Kidney glomerular epithelial cell (primary cell): ENCODE results near the gene APBA3.

Experiments used
- DNase-seq: peaks from one replicate; lab custom pipeline; 2025; lab: John Stamatoyannopoulos, UW

The APBA3 gene

DNA sequence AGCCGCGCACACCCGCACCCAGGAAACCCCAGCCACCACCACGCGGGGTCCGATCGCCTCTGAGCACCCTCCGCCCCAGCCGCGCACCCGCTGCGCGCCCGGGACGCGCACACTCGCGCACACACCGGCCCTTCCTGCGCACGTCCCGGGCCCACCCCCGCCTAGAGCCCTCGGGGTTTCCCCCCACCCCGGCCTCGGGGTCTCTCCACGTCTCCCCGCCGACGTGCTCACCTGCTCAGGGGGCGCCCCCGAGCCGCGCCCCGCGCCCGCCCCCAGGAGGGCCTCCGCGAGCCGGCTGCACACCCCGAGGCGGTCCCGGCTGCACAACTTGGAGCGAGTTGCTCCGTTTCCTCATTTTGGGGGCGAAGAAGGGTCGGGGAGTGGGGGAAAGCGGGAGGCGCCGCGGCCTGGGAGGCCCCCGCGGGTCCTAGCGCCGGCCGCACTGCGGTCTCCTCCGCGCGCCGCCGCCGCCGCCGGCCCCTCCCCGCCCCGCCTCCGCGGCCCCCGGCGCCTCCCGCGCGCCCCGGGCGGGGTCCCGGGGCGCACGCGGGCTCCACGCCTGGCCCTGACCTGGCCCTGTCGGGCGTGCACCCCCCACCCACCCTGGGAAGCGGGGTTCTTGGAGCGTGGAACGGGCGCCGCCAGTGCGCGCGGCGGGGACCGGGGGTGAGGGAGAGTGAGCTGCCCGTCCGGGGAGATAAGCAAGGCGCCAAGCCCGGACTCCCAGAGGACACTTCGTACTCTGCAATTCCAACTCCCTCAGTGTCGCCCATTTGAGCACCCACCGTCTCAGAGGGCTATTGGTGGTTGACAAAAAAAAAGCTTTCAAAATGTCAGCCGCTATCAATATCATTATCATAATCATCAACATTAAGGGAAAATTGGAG, 24.7 kb upstream of the APBA3 start, which contains the start of gene MATK:
MATK (minus strand) TSS at position 444 of the 887 bp plus-strand sequence. CDS start 1,246 bp downstream, outside the sequence.
- DNase-seq: no peak

DNA sequence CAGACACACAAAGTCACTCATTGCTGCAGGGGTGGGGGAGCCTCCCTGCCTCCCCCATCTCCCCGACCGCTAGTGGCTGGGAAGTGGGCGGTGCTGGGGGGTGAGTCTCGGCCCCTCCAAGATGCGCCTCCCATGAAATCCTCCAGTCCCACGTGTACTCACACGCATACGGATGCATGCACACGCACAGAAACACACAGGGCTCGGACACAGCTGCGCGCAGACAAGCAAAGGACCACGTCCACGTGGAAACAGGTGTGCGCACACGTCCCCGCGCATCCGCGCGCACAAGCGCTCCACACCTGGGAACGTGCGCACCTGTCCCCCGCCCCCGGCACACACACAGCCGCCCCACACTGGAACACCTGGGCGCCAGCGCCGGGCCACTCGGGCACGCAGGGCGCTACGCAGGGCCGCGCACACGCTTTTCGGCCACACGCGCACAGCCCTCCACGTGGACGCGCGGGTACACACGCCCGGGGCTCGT, 24.0 kb upstream of the APBA3 start:
- no peak for DNase-seq

DNA sequence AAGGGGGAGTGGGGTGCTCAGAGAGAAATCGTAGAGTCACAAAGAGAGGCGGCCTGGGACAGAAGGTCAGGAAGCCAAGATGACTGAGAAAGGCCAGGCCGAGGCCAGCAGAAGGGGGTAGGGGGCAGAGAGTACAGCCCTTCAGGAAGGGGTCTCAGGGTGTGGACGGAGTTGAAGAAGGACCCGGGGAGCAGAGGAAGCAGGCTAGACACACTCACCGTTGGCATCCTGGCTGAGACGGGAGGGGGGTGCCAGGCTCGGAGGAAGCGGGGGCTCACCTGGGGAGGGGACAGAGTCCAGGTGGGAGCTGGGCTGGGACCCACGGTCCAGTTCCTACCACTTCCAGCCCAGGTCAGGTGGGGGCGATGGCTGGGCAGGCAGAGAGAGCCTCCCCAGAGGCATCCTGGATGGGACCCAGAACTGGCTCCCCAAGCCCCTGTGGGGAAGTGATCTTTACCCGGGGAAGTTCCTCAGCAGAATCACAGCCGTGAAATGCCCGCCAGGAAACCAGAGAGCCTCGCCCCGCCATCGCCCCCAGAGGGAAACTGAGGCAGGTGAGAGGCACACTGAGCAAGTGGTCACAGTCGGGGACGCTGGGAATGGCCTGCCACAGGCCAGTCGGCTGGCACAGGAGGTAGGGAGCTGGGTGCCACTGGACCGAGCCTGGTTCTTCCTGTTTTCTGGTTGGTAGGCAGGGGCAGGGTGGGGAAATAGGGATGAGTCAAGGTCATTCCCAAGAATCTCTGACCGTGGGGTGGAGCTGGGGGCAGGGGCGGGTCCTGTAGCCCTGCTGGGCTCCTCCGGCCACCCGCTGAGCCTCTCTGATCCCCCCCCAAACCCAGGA, 23.3 kb upstream of the APBA3 start:
- no peak for DNase-seq

DNA sequence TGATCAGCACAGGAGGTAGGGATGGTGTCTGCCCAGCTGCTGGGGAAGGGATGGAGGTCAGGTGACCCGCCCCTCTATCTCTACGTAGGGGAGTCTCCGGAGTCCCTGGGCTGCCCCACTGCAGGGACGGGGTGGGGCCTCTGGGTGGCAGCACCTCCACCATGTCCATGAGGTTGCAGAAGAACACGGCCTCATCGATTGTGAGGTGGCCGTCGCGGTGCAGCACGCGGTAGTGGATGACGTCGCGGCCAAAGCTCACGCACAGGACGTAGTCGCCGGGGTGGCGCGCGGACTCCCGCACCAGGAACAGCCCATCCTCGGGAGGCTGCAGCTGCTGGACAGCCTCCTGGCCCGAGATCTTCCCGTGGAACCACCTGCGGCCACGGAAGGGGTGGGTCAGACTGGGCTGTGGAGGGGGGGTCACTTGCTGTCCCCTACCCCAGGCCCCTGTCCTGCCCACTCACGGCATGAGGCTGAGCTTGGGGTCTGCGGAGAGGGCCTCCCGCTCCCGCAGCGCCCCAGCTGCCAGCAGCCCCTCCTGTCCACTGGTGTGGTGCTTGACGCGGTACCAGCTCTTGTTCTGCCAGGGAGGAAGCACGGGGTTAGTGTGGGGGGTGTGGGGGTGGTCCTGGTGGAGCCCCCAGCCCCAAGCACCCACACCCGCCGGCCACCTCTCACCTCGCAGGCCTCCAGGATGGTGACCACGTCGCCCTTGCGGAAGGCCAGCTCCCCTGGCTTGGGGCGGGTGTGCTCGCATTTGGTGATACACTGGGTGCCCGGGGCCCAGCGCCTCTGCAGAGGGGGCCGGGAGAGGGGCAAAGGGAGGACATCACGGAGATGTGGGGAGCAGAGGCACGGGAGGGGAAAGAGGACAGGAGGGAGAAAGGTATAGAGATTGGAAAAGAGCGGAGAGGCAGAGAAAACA, 22.4 kb upstream of the APBA3 start:
- DNase-seq: no peak

DNA sequence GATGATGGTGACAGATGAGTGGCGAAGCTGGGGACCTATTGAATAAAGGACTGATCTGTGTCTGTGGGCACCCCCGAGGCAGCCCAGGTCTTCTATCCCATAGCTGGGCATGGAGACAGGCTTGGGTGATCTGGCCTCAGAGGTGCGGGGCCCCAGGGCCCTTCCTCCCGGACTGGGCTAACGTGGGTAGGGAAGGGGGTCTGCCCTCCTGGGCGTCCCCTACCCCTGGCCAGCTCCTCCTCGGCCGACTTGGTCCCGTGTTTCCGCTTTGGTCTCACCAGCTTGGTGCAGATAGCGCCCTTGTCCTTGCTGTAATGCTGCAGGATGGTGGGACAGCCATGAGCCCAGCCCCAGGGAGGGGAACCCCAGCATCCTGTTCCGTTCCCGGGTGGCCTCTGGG, 21.4 kb upstream of the APBA3 start:
- no peak for DNase-seq

DNA sequence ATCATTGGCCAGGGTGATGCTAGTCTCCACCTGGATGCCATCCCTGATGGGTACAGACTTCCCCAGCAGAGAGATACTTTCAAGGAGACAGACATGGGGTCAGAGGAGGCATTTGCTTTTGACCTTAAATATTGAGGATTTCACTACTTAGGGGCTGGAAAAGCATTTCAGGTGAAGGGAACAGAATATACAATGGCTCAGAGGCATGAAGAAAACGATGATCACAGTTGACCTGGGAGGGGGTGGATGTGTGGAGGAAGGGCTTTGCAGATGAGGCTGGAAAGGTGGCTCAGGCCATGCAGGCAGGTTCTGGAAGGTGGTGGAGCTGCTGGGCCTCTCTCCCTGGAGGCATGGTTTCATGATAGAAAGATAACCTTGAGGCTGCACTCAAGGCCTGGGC, 20.8 kb upstream of the APBA3 start:
- DNase-seq: no peak

DNA sequence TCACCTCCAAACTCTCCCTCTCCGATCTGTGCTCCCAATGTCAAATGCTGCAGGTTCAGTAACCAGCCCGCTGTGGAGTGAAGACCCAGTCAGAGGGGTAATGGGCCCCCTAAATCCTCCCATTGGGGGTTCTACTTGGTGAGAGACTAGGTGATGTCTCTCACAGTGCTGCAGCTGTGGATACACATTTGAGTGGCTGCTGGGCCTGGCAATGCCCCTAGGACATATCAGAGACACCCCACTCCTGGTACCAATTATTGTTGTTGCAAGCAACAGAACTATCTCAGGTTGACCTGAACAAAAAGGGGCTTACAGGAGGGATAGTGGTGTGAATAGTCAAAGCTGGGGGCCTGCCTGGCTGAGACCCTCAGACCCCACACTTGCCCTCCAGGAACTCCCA, 20.1 kb upstream of the APBA3 start:
- no peak for DNase-seq

DNA sequence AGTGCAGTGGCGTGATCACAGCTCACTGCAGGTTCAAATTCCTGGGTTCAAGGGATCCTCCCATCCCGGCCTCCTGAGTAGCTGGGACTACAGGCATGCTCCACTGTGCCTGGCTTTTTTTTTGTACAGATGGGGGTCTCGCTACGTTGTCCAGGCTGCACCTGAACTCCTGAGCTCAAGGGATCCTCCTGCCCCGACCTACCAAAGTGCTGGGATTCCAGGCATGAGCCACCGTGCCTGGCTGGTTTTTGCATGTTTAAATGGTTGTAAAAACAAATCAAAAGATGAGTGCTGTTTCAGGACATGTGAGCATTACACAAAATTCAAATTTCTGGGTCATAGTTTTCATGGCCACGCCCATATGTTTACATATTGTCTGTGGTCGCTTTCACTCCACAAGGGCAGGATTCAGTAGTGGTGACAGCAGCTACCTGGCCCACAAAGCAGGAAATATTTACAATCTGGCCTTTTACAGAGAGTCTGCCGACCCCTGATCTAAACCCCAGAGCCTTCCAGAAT, 19.4 kb upstream of the APBA3 start:
- DNase-seq: no peak

DNA sequence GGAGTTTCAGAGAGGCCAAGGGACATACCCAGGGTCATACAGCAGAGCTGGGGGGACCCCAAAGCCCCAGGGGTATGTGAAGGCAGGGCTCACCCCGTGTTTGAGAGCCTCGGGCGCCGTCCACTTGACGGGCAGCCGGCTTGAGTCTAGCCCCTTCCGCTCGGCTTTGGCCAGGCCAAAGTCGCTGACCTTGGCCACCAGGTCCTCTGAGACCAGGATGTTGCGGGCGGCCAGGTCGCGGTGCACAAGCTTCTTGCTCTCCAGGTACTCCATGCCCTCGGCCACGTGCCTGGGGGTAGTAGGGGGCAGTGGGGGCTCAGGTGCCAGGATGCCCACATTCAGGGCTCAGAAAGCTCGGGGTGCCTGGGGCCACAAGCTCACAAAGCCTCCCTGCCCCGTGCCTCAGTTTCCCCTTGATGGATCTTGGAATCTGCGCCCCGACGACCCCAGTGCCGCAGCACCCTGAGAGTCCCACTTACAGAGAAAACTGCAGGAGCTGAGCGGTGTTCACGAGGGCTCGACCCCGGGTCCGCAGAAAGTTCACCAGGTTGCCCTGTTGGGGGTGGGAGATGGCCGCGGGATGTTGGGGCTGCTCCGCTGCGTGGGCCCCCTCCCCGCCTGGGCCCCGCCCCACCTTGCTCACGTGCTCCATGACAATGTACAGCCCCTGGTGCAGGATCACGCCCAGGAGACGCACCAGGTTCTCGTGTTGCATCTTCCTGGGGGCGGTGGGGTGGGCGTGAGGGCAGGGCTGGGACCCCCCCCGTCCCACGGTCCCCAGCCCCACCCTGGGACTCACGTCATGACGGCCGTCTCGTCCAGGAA, 17.6 kb upstream of the APBA3 start:
- no peak for DNase-seq

DNA sequence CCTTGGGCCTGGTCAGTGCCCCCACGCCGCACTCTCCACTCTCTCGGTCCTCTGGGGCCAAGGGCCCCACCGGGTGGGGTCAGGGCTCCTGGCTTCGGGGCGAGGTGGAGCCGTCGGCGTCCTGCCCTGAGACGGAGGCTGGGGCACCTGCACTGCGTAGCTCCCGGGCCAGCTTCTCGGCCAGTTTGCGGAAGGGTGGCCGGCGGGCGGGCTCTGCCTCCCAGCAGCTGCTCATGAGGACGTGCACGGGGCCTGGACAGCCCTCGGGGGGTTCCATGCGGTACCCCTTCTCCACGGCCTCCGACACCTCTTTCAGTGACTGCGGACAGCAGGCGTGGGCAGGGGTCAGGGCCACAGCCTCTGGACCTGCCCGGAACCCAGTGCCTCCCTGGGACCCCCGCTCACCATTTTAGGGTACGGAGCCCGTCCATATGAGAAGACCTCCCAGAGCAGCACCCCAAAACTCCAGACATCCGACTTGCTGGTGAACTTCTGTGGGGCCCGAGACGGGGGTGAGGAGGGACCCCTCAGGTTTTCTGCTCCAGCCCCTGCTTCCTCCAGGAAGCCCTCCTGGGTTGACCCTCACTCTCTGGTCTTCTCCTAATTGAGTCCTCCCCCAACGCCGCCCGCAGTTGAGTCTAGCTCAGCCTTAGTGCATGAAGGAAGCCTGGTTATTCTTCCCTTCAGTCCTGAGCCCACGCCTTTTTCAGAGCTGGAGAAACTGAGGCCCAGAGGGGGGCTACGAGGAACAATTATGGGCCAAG, 16.8 kb upstream of the APBA3 start:
- DNase-seq: no peak

DNA sequence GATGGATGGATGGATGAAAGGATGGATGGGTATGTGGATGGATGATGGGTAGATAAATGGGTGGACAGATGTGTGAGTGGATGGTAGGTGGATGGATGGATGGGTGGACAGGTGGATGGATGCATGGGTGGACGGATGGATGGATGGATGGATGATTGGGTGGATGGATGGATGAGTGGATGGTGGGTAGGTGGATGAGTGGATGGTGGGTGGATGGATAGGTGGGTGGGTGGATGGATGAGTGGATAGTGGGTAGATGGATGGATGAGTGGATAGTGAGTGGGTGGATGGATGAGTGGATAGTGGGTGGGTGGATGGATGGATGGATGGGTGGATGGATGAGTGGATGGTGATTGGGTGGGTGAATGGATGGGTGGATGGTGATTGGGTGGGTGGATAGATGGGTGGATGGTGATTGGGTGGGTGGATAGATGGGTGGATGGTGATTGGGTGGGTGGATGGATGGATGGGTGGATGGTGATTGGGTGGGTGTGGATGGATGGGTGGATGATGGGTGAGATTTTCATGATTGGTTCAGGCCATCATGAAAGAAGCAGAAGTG, 15.1 kb upstream of the APBA3 start:
- DNase-seq: no peak

DNA sequence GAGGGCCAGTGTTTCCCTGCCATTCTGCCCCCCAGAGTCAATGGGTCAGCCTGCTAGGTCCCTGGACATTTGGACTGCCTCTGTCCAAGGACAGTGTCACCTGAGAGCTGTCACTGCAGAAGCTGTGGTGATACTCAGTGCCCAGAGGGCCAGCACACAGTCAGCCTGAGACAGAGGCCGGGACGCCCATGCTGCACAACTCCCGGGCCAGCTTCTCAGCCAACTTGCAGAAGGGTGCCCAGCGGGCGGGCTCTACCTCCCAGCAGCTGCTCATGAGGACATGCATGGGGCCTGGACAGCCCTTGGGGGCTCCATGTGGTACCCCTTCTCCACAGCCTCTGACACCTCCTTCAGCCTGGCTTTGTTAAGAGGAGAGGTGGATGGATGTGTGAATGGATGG, 14.3 kb upstream of the APBA3 start:
- DNase-seq: no peak

DNA sequence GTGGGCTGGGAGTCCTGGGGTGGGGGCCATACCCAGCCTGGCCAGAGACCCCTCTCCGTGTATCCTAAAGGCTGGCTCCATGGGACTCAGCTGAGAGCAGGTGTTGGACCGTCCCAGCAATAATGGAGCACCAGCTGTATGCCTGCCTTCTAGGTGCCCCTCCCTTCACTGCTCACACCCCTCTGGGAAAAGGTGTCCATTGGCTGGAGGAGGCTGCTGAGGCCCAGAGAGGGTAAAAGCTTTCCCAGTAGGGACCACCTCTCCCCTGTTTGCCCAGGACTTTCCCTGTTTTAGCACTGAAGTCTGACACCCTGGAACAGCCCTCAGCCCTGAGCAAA, 13.9 kb upstream of the APBA3 start:
- no peak for DNase-seq

DNA sequence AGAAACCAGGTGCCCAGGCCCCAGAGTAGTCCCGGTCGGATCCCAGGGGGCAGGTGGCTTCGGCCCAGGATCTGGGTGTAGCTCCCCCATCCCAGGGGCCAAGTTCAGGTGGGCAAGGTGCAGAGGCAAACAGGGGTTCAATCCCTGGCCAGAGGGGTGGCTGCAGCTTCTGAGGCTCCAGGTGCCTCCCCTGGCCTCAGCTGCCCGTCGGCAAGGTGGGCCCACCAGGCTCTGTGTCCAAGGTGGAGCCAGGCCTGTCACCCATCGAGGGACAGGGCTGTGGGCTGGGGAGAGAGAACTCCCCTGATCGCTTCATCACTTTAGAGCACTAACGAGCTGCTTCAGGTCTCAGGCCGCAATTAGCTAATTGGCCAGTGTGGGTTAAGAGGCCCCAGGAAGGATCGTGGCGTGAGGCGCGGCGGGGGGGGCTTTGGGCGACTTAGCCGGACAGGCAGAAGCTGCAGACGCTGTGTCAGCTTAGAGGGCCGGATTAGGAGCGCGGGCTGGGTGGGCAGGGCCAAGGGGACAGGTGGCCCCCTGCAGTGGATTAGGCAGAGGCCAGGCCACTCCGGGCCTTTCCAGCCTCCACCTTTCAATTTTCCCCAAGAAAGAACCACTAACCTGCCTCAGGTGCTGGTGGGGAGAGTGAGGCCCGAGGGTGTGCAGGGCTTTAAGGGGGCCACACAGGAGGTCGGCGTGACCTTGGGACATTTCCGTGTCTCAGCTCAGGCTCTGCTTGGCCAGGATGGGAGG, 13.3 kb upstream of the APBA3 start:
- no peak for DNase-seq

DNA sequence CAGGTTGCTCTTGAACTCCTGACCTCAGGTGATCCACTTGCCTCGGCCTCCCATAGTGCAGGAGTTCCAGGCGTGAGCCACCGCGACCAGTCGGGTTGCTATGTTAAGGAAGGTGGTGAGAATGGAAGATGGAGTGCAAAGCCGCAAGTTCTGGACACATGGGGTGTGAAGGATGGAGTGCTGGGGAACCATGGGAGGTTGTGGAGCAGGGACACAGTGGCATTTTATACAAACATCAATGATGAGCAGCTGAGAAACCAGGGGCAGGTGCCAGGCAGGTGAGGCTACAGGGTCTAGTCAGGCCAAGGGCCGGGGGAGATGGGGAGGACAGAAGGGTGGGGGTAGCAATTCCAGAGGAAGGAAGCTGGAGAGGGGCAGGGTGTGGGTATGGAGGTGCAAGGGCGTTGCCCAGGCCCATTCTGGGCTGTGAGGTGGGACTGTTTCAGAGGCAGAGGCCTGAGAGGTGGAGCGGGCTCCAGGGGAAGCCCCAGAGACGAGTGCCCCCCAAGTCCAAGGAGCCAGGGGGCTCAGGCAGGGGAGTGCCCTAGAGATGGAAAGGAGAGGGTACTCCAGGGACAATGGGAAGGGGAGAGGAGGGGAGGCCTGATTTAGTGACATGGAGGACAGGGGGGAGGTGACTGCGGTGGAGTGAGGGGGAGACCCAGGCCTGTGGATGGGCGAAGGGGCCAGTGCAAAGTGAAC, 12.5 kb upstream of the APBA3 start:
- DNase-seq: no peak

DNA sequence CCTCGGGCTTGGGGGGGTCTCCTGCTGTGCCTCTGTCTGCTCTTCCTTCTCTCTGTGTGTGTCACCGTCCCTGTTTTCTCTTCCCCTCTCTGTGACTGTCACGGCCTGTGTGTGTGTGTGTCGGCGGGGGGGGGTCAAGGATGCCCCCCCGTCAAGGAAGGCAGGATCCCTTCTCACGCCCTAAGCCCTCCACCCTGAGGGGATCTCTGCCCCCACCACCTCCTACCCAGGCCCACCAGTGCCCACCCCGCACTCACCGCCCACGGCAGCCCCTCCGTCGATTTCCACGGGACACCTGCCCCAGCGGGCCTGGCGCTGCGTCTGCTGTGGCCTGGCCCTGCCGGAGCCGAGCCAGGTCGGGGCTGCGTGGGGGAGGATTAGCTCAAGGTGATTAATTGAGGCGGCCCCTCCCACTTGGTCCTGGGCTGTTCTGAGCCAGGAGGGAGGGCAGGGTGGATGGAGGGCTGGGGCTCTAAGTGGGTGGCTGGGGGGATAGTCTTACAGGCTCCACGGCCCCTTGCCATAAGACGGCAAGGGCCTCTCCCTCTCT, 10.5 kb upstream of the APBA3 start, which contains the start of gene RAX2:
RAX2 (minus strand) TSS at position 323 of the 550 bp plus-strand sequence. CDS start 486 bp downstream, outside the sequence.
- DNase-seq: no peak

DNA sequence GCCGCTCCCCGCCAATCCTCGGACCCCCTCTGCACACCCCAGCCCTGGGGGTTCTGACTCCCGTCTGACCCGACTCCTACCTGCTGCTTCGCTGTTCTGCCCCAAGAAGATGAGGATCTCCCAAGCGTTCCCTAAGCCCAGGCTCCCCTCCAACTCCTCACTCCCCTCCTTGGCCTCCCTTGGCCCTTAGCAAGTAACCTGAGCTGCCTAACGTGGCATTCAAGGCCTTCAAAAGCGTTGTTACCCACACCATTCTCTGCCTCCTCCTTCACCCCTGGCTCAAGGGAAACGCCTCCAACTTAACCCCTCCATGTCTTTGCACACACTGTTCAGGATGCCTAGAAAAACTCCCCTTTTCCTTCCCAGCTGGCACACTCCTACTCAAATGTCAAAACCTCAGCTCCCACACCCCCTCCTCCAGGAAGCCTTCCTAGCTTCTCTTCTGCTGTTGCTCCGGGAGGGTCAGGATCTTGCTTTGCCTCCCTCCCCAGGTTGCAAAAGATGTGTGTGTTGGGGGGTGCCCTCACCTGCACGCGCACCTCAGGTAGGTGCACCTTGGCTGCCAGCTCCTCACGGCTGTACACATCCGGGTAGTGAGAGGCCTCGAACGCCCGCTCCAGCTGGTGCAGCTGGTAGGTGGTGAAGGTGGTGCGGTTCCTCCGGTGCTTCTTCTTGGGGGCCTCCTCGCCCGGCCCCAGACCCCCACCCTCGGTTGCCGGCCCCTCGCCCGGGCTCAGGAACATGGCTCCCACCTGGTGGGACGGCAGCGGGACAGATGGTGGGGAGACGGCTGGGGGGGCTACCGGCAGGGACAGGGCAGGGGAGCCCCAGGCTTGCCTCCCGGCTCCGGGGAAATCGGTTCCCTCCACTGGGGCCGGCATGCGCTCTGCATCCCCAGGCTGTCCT, 9.8 kb upstream of the APBA3 start:
- no peak for DNase-seq
